ENCODE data around the gene BTBD18.

GRCh38 chr11:57798905-57799559, 47.4 kb upstream of the BTBD18 start:
- TF ChIP-seq POLR2A (IDR thresholded peaks at IDR 0.05) (no peak), POLR2AphosphoS5 (IDR thresholded peaks at IDR 0.05) (peak in 2 of 3 donors; percentile 35 to 73)
